ENCODE results near the gene NPFFR1.

The NPFFR1 gene

DNA sequence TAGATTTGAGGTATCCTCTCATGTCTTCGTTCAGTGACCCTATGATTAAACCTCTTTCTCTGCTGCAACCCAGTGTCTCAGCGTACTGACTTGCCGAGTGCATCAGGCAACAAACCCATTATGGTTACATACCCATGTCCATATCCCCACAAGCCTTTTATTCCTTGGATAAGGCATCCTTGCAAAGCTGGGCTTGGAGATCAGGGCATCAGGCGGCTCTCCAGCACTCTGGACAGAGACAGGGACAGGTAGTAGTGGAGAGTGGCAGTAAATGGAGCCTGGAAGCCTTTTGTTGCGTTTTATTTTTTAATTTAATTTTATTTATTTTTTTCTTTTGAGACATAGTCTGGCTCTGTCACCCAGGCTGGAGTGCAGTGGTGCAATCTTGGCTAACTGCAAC is 32.0 kb upstream of the NPFFR1 start:
- no peak for DNase-seq (ENCODE audit: low read depth, low spot score)

DNA sequence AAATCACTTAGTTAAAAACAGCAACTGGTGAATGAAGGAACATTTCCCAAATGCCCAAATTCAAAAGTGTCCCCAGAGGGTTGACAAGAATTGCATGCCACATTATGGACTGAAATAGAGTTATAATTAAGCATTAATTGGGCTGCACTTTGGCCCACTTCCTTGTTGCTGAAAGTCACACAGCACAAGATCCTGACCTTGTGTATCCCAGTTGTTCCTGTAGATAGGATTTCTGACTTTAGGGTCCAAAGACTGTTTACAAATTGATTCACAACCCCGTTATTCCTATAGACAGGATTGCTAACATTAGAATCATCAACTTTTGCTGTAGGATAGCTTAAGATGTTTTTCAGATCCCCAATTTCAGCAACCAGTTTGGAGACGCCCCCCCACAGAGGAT is 31.5 kb upstream of the NPFFR1 start:
- no peak for DNase-seq (ENCODE audit: low read depth, low spot score)

DNA sequence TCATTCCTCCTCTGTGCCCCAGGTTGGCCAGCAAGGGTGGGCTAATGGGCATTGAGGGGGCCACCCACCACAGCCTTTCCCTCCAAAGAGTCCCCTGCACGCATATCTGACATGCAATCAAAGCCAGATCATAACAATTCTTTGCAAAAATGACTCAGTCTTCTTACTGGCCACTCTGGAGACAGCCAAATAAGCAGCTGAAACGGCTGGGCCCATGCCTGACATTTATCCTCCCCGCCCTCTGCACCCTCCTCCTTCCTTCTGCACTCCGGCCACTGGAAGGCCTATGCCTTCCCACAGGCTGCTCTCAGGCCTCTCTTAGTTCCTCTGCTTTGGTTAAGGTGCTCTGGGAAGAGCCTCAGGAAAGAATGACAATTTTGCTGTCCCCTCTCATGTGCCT is 29.2 kb upstream of the NPFFR1 start:
- DNase-seq (ENCODE audit: low read depth, low spot score): no peak

DNA sequence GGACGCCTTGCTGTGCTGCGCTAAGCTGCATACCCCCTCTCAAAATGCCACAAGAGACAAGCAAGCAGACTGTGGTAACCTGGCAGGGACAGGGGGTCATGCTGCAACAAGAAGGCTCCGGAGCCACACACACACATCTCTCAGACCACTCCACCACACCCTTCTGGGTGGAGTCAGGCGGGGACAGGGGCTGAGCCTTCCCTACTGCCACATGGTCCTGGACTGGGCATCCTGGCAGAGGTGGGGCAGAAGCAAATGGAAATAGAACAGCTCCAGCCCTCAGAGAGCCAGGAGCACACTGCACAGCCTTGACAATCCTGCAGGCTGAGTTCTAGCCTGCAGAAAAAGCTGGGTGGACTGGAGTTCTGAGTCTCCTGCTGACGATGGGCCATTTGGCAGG is 28.4 kb upstream of the NPFFR1 start:
- DNase-seq (ENCODE audit: low read depth, low spot score): no peak

DNA sequence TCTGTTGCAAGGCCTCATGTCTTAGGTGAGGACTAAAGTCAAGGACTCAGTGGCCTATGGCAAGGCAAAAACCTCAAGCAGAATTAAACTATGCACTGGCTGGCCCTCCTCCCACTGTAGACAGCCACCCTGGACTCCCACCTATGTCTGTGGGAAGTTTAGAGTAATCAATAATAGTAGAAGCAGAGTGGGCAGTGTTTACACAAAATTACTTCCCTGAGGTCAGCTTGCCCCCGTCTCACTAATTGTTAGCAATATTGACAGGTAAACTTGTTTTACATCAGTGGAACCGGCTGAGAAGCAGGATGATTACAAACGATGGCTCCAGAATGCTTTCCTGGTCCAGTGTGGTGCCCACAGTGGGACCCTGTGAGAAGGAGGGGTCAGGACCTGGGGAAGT is 27.9 kb upstream of the NPFFR1 start:
- DNase-seq (ENCODE audit: low read depth, low spot score): no peak

DNA sequence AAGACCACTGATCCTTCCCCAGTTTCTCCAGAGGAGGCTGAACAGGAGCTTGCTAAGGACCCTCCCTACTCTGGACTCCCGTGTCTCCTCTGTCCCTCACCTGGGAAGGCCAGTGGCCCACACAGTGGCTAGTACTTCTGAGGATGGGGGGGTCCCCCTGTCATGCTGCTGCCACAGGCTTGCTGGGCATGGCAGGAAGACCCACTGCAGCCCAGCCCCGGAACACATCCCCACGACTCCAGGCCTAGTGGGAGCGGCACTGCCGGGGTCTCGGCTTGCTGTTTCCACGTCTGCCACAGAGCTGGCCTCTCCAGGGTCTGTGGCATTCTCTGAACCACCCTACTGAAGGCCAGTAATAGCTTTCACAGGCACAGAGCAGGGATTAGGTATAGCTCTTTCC is 25.9 kb upstream of the NPFFR1 start:
- no peak for DNase-seq (ENCODE audit: low read depth, low spot score)

DNA sequence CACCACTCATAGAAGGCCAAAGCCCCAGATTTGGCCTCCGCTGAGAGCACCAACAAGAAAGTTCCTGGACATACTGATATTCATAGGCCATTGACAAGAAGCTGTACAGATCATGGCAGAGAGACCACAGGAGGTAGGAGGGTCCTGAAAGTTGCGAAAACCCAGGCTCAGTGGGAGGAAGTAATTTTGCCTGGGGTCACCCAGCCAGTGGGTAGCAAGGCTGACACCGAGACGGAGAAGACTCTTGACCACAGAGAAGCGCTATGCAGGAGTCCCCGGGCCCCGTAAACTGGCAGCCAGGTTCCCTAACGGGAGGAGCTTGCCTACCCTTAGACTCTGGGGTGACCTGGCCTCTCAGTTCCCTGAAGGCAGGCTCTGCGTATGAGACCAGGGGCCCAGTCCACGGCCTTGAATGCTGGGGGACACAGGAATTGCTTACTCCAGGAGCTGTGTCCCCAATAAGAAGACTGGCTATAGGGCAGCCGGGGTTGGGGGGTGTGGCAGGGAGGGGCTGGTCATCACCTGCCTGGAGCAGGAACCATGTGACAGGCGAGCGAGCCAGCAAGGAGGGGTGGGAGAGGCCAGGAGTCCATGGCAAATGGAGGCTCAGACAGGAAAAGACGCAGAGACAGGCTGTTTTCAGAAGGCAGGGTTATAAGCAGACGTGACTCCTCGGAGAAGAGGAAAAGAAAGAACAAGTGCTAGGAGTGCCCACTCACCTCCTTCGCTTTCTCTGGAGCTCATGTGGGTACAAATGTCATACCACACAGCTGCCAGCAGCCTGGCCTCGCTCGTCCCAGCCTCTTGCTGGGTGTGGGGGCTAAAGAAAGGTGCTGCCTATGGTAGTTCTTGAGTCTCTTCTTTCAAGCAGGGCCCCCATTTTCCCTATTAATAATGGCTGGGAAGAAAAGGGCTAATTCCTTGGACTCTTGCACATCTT is 24.6 kb upstream of the NPFFR1 start:
- no peak for DNase-seq (ENCODE audit: low read depth, low spot score)

DNA sequence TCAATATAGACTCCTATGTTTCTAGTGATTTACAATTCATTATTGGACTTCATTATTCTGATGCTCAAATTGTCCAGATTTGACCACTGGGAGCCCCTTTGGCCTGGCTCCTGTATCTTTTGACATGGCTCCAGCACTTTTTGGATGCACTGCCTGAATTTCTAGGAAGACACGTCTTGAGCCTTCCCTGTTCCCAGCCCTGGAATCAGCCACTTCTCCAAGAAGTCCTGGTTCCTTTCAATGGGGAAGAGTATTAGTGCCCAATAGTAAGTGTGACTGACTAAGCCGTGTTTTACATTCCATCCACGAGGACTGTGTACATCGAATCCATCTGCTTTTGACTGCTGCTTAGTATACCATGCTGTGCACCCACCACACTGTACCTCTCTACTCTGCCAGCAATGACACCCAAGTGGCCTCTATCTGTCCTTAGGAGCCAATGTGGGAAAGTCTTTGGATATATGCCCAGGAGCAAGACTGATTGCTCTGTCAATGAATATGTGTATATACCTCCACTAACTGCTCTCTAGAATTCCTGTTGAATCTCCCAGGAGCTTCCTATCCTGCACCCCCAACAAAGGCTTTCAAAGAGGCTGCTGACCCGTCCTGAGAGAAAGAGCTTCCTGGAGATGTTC is 23.2 kb upstream of the NPFFR1 start:
- DNase-seq (ENCODE audit: low read depth, low spot score): no peak

DNA sequence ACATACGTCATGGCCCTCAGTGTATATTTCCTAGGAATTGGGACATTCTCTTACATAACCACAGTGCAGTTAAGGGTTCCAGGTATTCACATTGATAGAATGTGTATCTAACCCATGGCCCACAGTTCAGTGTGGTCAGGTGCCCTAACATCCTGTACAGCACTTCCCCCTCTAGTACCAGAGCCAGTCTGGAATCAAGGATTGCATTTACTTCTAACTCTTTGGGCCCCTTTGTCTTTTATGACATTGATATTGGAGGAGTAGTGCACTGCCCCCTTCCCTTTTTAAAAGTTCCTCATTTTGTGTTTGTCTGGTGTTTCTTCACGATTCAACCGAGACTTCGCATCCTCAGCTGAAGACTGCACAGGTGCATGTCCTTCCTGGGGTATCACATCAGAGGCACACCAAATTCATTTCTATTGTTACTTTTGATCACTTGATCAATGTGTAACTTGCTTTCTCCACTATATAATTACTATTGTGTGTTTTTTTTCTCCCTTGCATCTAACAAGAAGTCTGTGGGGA is 22.4 kb upstream of the NPFFR1 start:
- no peak for DNase-seq (ENCODE audit: low read depth, low spot score)

DNA sequence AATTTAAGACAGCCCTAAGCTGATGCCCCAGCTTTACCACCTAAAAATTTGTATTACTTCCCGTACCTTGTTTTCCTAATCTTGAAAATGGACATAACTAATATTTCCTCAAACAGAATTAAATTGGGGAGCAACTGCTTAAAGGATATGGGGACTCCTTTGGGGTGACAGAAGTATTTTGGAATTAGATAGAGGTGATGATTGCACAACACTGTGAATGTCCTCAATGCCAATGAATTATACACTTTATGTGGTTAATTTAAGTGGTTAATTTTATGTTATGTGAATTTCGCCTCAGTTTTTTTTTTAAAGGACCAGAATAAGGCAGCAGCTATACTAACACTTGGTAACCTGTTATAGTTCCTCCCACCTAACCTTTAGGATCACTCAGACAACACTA is 19.9 kb upstream of the NPFFR1 start:
- no peak for DNase-seq (ENCODE audit: low read depth, low spot score)

DNA sequence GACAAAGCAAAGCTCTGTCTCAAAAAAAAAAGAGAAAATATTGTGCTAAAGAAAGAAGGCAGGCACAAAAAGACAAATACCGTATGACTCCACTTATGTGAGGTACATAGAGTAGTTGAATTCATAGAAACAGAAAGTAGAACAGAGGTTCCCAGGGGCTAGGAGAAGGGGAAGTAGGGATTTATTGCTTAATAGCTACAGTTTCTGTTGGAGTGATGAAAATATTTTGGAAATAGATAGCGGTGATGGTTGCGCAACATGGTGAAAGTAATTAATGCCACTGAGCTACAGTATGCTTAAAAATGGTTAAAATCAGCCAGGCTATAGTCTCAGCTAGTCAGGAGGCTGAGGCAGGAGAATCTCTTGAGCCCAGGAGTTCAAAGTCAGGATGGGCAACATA is 18.5 kb upstream of the NPFFR1 start:
- DNase-seq (ENCODE audit: low read depth, low spot score): no peak

DNA sequence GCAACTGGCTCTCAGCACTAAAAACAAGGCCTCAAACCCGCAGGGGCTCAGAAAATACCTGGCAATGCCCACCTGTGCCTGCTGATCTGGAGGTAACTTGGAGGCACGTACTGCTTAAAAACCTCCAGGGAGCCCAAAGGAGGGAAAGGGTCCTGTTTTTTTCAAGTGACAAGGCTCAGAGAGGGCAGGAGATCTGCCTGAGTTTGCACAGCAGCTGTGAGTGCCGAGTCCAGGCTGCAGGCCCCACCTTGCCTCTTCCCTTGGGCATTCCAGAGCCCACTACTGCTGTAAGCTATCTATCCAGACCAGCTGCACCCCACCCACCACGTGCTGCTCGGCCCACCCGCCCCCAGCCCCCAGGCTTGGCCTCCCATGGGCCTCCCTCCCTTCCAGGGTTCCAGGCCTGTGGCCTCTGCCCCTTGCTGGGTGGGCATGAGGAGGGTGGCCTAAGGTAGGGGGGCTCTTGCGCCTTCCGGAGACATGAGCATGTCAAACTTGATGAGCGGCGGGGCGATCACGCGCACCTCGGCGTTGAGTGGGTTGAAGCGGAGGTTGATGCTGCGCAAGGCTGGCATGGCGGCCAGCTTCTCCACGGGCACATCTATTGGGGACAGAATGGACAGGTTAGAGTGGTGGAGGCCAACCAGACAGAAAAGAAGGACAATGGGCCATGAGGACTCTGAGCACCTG is 17.2 kb upstream of the NPFFR1 start:
- DNase-seq (ENCODE audit: low read depth, low spot score): no peak

DNA sequence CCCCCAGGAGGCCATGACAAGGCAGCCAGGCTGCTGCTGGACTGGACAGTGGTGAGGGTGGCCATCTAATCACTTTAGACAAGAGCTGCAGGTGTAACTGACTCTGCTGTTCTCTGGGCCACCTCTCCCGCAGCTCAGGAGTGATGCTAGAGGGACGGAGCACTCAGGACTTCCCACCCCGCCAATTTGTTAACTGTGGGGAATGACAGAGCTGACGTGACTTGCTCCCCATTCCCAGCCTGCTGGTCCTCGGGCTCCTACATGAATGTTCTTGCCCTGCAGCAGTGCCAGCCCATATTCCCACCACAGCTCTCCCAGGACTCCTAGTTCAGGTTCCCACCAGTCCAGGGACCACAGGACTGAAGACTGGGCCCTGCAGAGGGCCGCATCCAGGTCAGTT is 16.7 kb upstream of the NPFFR1 start:
- no peak for DNase-seq (ENCODE audit: low read depth, low spot score)

DNA sequence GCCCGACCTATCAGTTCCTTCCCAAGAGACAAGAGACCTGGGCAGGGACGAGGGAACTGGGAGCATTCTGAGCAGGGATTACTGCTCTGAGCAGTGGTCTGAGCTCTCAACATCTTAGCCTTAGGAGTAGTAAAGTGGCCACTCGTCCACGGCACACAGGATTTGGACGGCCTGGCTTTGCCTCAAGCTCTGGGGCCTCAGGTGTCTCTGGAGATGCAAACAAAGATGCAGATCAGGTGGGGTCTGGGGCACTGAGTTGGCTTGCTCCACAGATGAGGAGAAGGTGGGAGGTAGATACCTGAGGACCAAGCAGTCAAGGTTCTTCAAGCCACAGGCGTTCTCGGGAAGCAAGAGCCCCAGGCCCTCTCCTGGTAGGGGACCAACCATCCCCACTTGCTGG is 16.1 kb upstream of the NPFFR1 start:
- DNase-seq (ENCODE audit: low read depth, low spot score): no peak

DNA sequence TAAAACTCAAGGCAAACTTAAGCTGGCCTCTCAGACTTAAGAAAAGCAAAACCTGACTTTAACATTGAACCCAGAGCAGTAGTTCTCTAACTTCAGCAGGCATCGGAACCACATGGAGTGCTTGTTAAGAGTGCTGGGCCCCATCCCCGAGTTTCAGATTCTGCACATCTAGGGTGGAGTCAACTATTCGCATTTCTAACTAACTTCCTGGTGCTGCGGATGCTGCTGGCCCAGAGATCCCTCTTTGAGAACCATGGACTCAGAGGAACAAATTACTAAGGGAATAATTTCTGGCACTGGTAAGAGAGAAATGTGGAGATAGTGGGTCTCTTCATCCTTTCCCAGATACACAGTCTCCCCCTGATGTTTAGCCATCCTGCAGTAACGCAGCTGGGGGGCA is 14.6 kb upstream of the NPFFR1 start:
- no peak for DNase-seq (ENCODE audit: low read depth, low spot score)

DNA sequence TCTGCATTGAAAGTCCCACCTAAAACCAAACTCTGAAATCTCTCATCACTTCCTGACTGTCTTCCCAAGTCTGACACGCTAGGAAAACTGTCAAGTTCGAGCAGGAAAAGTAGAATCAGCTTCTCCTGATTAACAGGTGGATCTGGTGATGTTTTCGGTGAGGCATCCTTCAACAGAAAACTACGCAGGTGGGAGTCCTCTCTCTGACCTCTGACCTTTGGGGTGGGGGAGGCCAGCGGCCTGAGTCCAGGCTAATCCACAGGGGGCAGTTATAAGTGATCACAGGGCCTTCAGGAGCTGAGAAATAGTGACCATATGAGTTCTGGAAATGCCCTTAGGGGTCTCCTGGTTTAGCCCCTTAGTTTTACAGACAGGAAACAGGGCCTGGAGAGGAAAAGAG is 13.4 kb upstream of the NPFFR1 start:
- DNase-seq (ENCODE audit: low read depth, low spot score): no peak

DNA sequence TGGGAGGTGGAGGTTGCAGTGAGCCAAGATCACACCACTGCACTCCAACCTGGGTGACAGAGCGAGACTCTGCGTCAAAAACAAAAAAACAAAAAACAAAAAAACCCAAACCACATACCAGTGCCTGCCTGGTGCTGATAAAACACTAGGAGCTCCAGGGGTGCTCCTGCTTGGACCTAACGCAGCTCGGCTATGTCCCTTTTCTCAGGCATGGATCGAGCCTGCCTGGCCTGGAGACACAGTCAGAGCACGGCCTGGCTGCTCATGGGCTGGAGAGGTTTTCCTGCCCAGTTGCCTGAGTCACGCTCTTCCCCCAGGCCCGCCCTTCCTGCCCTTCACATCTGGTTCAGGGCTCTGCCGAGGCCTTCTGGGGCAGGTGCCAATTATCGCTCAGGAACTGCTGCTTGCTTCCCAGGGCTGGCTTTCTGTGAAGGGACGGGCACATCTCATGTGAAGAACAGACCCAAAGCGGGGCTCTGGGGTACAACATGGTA is 12.6 kb upstream of the NPFFR1 start:
- peak; percentile 26 for DNase-seq (ENCODE audit: low read depth, low spot score)

DNA sequence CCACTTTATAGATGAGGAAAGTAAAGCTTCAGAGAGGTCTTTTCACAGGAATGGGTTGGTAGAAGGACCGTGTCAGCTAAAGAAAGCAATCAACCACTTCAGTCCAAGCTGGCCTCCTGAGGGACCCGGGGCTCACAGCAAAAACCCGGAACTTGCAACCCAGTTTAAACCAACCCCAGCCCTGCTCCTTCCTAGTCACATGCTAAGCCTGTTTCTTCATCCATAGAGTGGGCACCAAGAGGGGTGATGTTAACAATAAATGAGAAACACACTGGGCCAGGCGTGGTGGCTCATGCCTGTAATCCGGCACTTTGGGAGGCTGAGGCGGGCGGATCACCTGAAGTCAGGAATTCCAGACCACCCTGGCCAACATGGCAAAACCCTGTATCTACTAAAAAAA is 12.1 kb upstream of the NPFFR1 start:
- DNase-seq (ENCODE audit: low read depth, low spot score): no peak

DNA sequence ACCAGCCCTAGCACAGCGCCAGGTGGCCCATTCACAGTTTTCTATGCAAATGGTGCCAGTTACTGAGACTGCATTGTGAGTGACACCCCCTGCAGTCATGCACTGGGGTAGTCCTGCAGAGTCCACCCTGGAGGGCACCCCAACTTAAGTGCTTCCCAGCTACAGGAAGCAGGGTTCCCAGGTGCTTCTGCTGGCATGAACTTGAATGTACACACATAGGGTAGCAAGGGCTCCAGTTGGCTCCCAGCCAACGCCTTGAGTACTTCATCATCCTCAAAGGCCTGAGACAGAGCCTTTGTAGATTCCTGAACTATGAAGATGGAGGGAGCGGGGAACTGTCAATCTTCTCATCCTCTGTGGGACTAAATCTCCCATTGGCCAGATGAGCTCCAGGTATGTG is 11.5 kb upstream of the NPFFR1 start:
- DNase-seq (ENCODE audit: low read depth, low spot score): no peak

DNA sequence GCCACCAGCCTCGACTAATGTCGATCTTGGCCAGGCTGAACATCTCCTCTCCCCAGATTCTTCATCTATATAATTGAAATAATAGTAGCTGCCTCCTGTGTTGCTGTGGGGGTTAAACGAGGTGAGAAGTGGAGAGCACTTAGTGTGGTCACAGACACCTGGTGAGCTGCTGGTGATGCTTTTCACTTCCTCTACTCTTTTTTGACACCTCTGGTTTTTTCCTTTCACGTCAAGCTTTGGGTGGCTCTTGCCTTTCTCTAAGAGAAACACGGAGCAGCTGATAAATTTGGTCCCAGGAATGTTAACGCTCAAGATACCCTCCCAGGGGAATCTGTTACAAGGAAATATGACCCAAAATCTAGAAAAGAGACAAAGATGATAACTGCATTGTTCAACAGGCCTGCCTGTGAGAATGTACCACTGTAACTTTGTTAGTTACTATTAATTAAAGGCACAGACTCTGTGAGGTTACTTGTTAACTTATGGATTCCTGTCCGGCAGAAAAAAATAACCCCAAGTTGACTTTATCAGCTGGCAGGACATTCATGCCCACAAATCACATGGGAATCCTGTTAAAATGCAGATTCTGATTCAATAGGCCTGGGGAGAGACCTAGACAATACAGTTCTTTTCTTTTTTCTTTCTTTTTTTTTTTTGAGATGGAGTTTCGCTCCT is 9.5 kb upstream of the NPFFR1 start:
- no peak for DNase-seq (ENCODE audit: low read depth, low spot score)

DNA sequence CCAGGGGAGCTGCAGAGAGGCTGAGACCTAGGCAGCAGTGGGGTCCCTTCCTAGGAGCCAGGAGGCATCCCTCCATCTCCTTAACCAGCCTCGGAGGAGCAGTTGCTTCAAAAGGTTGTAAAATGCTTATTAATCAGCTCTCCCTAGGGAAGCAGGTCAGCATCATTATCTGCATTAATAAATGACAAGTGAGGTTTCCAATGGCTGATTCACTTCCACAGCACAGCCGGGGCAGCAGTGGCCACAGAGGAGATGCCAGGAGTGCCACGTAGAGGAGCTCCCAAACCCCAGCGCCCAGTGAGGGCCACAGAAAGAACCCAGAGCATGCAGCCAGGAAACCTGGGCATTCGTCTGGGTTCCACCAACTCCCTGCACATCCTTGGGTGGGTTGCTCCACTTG is 8.2 kb upstream of the NPFFR1 start:
- DNase-seq (ENCODE audit: low read depth, low spot score): no peak

DNA sequence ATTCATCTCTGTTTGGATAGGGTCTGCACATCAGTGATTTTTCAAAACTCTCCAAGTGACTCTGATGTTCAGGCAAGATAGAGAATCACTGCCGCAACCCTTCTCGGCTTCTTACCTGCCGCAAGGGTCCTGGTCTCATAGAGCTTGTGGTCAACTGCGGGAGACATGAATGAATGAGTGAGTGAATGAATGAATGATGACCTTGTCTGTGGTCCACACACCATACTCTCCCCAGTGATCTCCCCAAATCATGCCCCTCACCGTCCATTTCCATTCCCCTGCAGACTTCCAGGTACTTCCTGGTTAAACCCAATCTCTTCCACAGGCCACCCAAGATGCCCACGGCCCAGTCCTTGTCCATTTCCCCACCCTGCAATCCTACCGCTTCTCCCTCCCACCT is 5.9 kb upstream of the NPFFR1 start:
- no peak for DNase-seq (ENCODE audit: low read depth, low spot score)

Data from smooth muscle cell of the brain vasculature (primary cell).